A549 (cell line): ENCODE results near the gene ATF7IP. TPM values are rescaled to one million over a fixed set of nuclear protein-coding genes. Genes with fewer than 3 reads are reported as not detected.
A peak's percentile ranks its signal among the peaks of the same experiment; 100 is the strongest.

Source experiments
- ATAC-seq, 2 experiments: fragments of 200-7000 bp in 1 of 2; fragments of >200 bp in 1 of 2; cut with Nextera tagmentation in 1 of 2; cut with Tn5 transposase in 1 of 2; 3 replicates each; pipeline versions ENCODE4 v1.8.0 to v1.9.1; 2018 to 2020; ENCODE audit warnings: mild to moderate bottlenecking in 1 of 2, moderate library complexity in 1 of 2
- CTCF ChIA-PET: fragments of 300-600 bp; sonication (Branson Sonifier 250); formaldehyde crosslinking; extraction: SDS; loops from one replicate; lab custom pipeline; 2021; ENCODE audit warnings: antibody characterized with exemption, inconsistent platforms; lab: Yijun Ruan, JAX
- POLR2A ChIA-PET: fragments of 350-600 bp; formaldehyde crosslinking; extraction: SDS; loops from one replicate; lab custom pipeline; 2021; ENCODE audit warnings: antibody characterized with exemption, inconsistent platforms; lab: Yijun Ruan, JAX
- DNase-seq, 2 experiments: peaks; one replicate each; pipeline versions ENCODE4 v3.0.0 to v3.0.0-alpha.2; 2011 to 2016; ENCODE audit warnings: low read depth in 1 of 2, low spot score in 1 of 2
- FAIRE-seq: peaks from 2 replicates; lab custom pipeline; 2011; peaks lifted over from hg19 to GRCh38; lab: Jason Lieb, UNC
- H3K27ac ChIP-seq, 2 experiments: fragments of >200 bp; sonication (Bioruptor Twin); formaldehyde crosslinking; 3 replicates each; pipeline ENCODE4 v1.5.1; 2016 to 2017
- H3K4me1 ChIP-seq: fragments of >200 bp; sonication (Bioruptor Twin); formaldehyde crosslinking; 3 replicates; pipeline ENCODE4 v1.6.1; 2016
- H3K4me2 ChIP-seq: fragments of >200 bp; sonication (Bioruptor Twin); formaldehyde crosslinking; 3 replicates; pipeline ENCODE4 v1.6.1; 2016
- H3K4me3 ChIP-seq: fragments of >200 bp; sonication (Bioruptor Twin); formaldehyde crosslinking; 3 replicates; pipeline ENCODE4 v1.5.1; 2016
- H3K9me3 ChIP-seq: fragments of >200 bp; sonication (Bioruptor Twin); formaldehyde crosslinking; 3 replicates; pipeline ENCODE4 v1.6.1; 2016
- BCL3 ChIP-seq: fragments of >200 bp; sonication (Bioruptor Twin); formaldehyde crosslinking; IDR thresholded peaks from 3 replicates; pipeline ENCODE4 v1.6.1; 2016
- CEBPB ChIP-seq, 2 experiments: fragments of >200 bp in 1 of 2; sonication (Bioruptor Twin) in 1 of 2; formaldehyde crosslinking in 1 of 2; IDR thresholded peaks; 2 replicates each; pipeline ENCODE4 v1.6.1; 2012 to 2016
- CHD2 ChIP-seq: fragments of 150-350 bp; IDR thresholded peaks from 2 replicates; pipeline ENCODE4 v1.6.1; 2014; ENCODE audit warnings: low read length; ENCODE audit not compliant: partially characterized antibody
- CHD4 ChIP-seq: fragments of 200-600 bp; sonication (generic); IDR thresholded peaks from 2 replicates; pipeline ENCODE4 v1.6.1; 2016; ENCODE audit warnings: antibody characterized with exemption, mild to moderate bottlenecking, borderline replicate concordance
- E2F6 ChIP-seq: IDR thresholded peaks from 2 replicates; pipeline ENCODE4 v1.6.1; 2012; ENCODE audit warnings: low read depth, borderline replicate concordance
- EHF ChIP-seq: fragments of 250-450 bp; sonication (Bioruptor Pico); IDR thresholded peaks from 2 replicates; pipeline ENCODE4 v1.5.0; 2020; ENCODE audit warnings: mild to moderate bottlenecking
- EP300 ChIP-seq, 2 experiments: fragments of >200 bp; sonication (Bioruptor Twin); formaldehyde crosslinking; IDR thresholded peaks; 2 replicates in 1 of 2; 3 replicates in 1 of 2; pipeline ENCODE4 v1.6.1; 2016 to 2017
- ESRRA ChIP-seq: fragments of 150-350 bp; IDR thresholded peaks from 2 replicates; pipeline ENCODE4 v1.6.1; 2014; ENCODE audit warnings: mild to moderate bottlenecking, low read length, borderline replicate concordance
- HOXB13 ChIP-seq: fragments of 250-450 bp; sonication (Bioruptor Pico); IDR thresholded peaks from 2 replicates; pipeline ENCODE4 v1.5.0; 2020; ENCODE audit warnings: low read depth, mild to moderate bottlenecking, moderate library complexity
- HOXB5 ChIP-seq: fragments of 250-450 bp; sonication (Bioruptor Pico); IDR thresholded peaks from 2 replicates; pipeline ENCODE4 v1.5.0; 2020; ENCODE audit warnings: mild to moderate bottlenecking, moderate library complexity
- JUN ChIP-seq, 2 experiments: fragments of >200 bp; sonication (Bioruptor Twin); formaldehyde crosslinking; IDR thresholded peaks; 2 replicates in 1 of 2; 3 replicates in 1 of 2; pipeline ENCODE4 v1.6.1; 2016 to 2017
- KDM1A ChIP-seq: fragments of 200-600 bp; sonication (generic); IDR thresholded peaks from 2 replicates; pipeline ENCODE4 v1.6.1; 2016; ENCODE audit warnings: low read depth, mild to moderate bottlenecking
- KDM5A ChIP-seq: fragments of 200-600 bp; sonication (generic); IDR thresholded peaks from 2 replicates; pipeline ENCODE4 v1.6.1; 2016; ENCODE audit warnings: antibody characterized with exemption, mild to moderate bottlenecking
- MAZ ChIP-seq: fragments of 150-350 bp; IDR thresholded peaks from 2 replicates; pipeline ENCODE4 v1.6.1; 2014; ENCODE audit warnings: antibody characterized with exemption, low read depth, low read length, borderline replicate concordance
- MYC ChIP-seq: IDR thresholded peaks from 2 replicates; pipeline ENCODE4 v1.6.1; 2012; ENCODE audit warnings: mild to moderate bottlenecking, inconsistent platforms, low read length, improper control_type of control experiment, borderline replicate concordance
- NPAS2 ChIP-seq: fragments of 250-450 bp; sonication (Bioruptor Pico); IDR thresholded peaks from 2 replicates; pipeline ENCODE4 v1.8.0; 2022; ENCODE audit warnings: mild to moderate bottlenecking, moderate library complexity, borderline replicate concordance
- NR3C1 ChIP-seq: fragments of >200 bp; sonication (Bioruptor Twin); formaldehyde crosslinking; IDR thresholded peaks from 3 replicates; pipeline ENCODE4 v1.6.1; 2017
- PHF8 ChIP-seq: fragments of 200-600 bp; sonication (generic); IDR thresholded peaks from 2 replicates; pipeline ENCODE4 v1.6.1; 2016; ENCODE audit warnings: low read depth, mild to moderate bottlenecking, antibody characterized with exemption, moderate library complexity, borderline replicate concordance
- RAD21 ChIP-seq, 2 experiments: fragments of >200 bp in 1 of 2; sonication (Bioruptor Twin) in 1 of 2; formaldehyde crosslinking in 1 of 2; IDR thresholded peaks in 1 of 2; conservative IDR thresholded peaks in 1 of 2; 2 replicates in 1 of 2; 3 replicates in 1 of 2; pipeline ENCODE4 v1.6.1; 2012 to 2018; ENCODE audit warnings: inconsistent platforms in 1 of 2
- REST ChIP-seq: fragments of 200-600 bp; sonication (generic); IDR thresholded peaks from 2 replicates; pipeline ENCODE4 v1.6.1; 2016; ENCODE audit warnings: antibody characterized with exemption, mild to moderate bottlenecking, moderate library complexity
- RFX5 ChIP-seq: fragments of 450-650 bp; IDR thresholded peaks from 2 replicates; pipeline ENCODE4 v1.7.1; 2014; ENCODE audit warnings: antibody characterized with exemption, mild to moderate bottlenecking, moderate library complexity
- RNF2 ChIP-seq: fragments of 200-600 bp; sonication (generic); IDR thresholded peaks from 2 replicates; pipeline ENCODE4 v1.6.1; 2016; ENCODE audit warnings: low read depth, mild to moderate bottlenecking, antibody characterized with exemption, moderate library complexity, borderline replicate concordance
- TFCP2L1 ChIP-seq: fragments of 250-450 bp; sonication (Bioruptor Pico); IDR thresholded peaks from 2 replicates; pipeline ENCODE4 v1.5.0; 2021; ENCODE audit warnings: mild to moderate bottlenecking
- WGBS: methylation state at CpG from one replicate; pipeline ENCODE4 v1.1.6; 2017; ENCODE audit errors: missing lambda C conversion rate; 5-methylcytosine and 5-hydroxymethylcytosine counted together
- polyA plus RNA-seq, 4 experiments: library from polyadenylated mRNA; depleted of rRNA in 3 of 4; stranded (reverse); fragments of >200 nt; fragmentation: RNase III in 1 of 4; extraction: RNeasy Plus Mini Kit Qiagen cat#74134 plus additional on column Dnase treatment in 1 of 4; gene quantifications; 2 replicates in 3 of 4; 3 replicates in 1 of 4; pipeline ENCODE4 v1.2.3, GENCODE V29; 2011 to 2017

Gene ATF7IP
- polyA plus RNA-seq, 2 of the 4 experiments (the other 2 are of a cell fraction), result 5.6 to 14.2 TPM

GRCh38 chr12:14402697-14403096, 37.2 kb downstream of the ATF7IP start:
- no peak for FAIRE-seq
- DNase-seq, result no peak
- H3K27ac ChIP-seq, result peak overlapping the region in 1 of 2 experiments; percentile 25; a peak in 1 of 6 replicates
- no peak overlapping the region; the same call in 2 of the 3 replicates for H3K4me2 ChIP-seq
- TF ChIP-seq TFCP2L1 (CRISPR knock-in tag), result no peak
- TF ChIP-seq RAD21 (conservative IDR thresholded peaks at IDR 0.05 in 1 of 2, IDR thresholded peaks at IDR 0.05 in 1 of 2), result no peak
- no peak for TF ChIP-seq ESRRA
- no peak for TF ChIP-seq RFX5
- TF ChIP-seq MAZ, result no peak
- no peak for TF ChIP-seq NR3C1
- no peak for TF ChIP-seq MYC
- no peak for TF ChIP-seq BCL3
- TF ChIP-seq CHD4, result no peak
- no peak for TF ChIP-seq KDM5A
- TF ChIP-seq EP300 (IDR thresholded peaks at IDR 0.05), result no peak
- no peak for TF ChIP-seq PHF8
- no peak for TF ChIP-seq EHF
- no peak for TF ChIP-seq JUN (IDR thresholded peaks at IDR 0.05)
- no peak for TF ChIP-seq HOXB13 (CRISPR knock-in tag)
- TF ChIP-seq CEBPB (IDR thresholded peaks at IDR 0.05), result no peak
- TF ChIP-seq KDM1A, result no peak
- H3K4me3 ChIP-seq, result no peak overlapping the region
- ATAC-seq, result no peak
- peaks cover 11% of the 10 kb centered on the region for H3K4me1 ChIP-seq
- peaks cover 18% of the 10 kb centered on the region; the same call in 2 of the 3 replicates for H3K9me3 ChIP-seq
- CTCF ChIA-PET, result no interaction called here
- POLR2A ChIA-PET, result interaction anchor here (1.4 kb wide), 1 partner anchor 37 kb away, joined by 6 read pairs; the partner anchor contains the start of gene ATF7IP
- WGBS, result 88% methylated on average over 4 of the region's 4 CpGs

- peaks cover 18% of the 10 kb centered on the region; the same call in 2 of the 3 replicates for H3K9me3 ChIP-seq
- WGBS, result 8% methylated on average over 1 of the region's 1 CpG
- no peak for TF ChIP-seq HOXB13 (CRISPR knock-in tag)
- no peak for TF ChIP-seq NPAS2
- TF ChIP-seq REST, result no peak
- TF ChIP-seq ESRRA, result no peak
- no peak for TF ChIP-seq CHD2
- TF ChIP-seq RNF2, result no peak
- TF ChIP-seq RAD21 (conservative IDR thresholded peaks at IDR 0.05 in 1 of 2, IDR thresholded peaks at IDR 0.05 in 1 of 2), result no peak
- TF ChIP-seq CHD4, result no peak
- TF ChIP-seq HOXB5 (CRISPR knock-in tag), result no peak
- no peak for TF ChIP-seq E2F6
- peaks cover 11% of the 10 kb centered on the region for H3K4me1 ChIP-seq
- H3K27ac ChIP-seq, result peak overlapping the region in 1 of 2 experiments; percentile 53; a peak in 2 of 6 replicates
- H3K4me3 ChIP-seq, result no peak overlapping the region
- FAIRE-seq (no peak), DNase-seq (no peak), ATAC-seq (no peak)
- POLR2A ChIA-PET, result no interaction called here
- peak overlapping the region; percentile 57 for H3K4me2 ChIP-seq
- CTCF ChIA-PET, result no interaction called here
Observed at GRCh38 chr12:14403293-14403692, 37.8 kb downstream of the ATF7IP start.
